Fibroblast of lung (primary cell): ENCODE measurements around the gene MIA2. TPM values are rescaled to one million over a fixed set of nuclear protein-coding genes. Genes with fewer than 3 reads are reported as not detected.
A peak's percentile ranks its signal among the peaks of the same experiment; 100 is the strongest.

Experiments
- DNase-seq, 2 donors: peaks; one replicate each; pipeline versions ENCODE4 v3.0.0 to v3.0.0-alpha.2; 2010; ENCODE audit warnings: low read depth in 2 of 2
- H2AFZ ChIP-seq: 2 replicates; pipeline ENCODE4 v1.5.1; 2012; ENCODE audit warnings: low read length, control low read depth, inconsistent platforms
- H3K27ac ChIP-seq: 2 replicates; pipeline ENCODE4 v1.5.1; 2011; ENCODE audit warnings: low read length, control low read depth; ENCODE audit not compliant: insufficient read depth
- H3K27me3 ChIP-seq: 2 replicates; pipeline ENCODE4 v1.5.1; 2011; ENCODE audit warnings: mild to moderate bottlenecking, low read length; ENCODE audit not compliant: control insufficient read depth, insufficient read depth
- H3K36me3 ChIP-seq: 2 replicates; pipeline ENCODE4 v1.5.1; 2011; ENCODE audit warnings: low read length; ENCODE audit not compliant: control insufficient read depth, insufficient read depth
- H3K4me1 ChIP-seq: 2 replicates; pipeline ENCODE4 v1.5.1; 2011; ENCODE audit warnings: low read length; ENCODE audit not compliant: control insufficient read depth, insufficient read depth; ENCODE audit errors: extremely low read depth
- H3K4me2 ChIP-seq: 2 replicates; pipeline ENCODE4 v1.5.1; 2011; ENCODE audit warnings: low read length, control low read depth; ENCODE audit not compliant: insufficient read depth; ENCODE audit errors: extremely low read depth
- H3K4me3 ChIP-seq, 4 experiments: fragments of 200-600 bp in 1 of 4; sonication (generic) in 1 of 4; replicated peaks in 1 of 4; 2 replicates each; pipeline ENCODE4 v1.5.1; 2011 to 2016; ENCODE audit warnings: low read length in 4 of 4, low read depth in 3 of 4, mild to moderate bottlenecking in 3 of 4, control low read depth in 2 of 4, inconsistent platforms in 1 of 4, mixed read lengths in 1 of 4; ENCODE audit not compliant: insufficient read depth in 1 of 4; ENCODE audit errors: control extremely low read depth in 1 of 4
- H3K79me2 ChIP-seq: 2 replicates; pipeline ENCODE4 v1.5.1; 2012; ENCODE audit warnings: mild to moderate bottlenecking, low read length, inconsistent platforms; ENCODE audit not compliant: control insufficient read depth, insufficient read depth
- H3K9ac ChIP-seq: 2 replicates; pipeline ENCODE4 v1.5.1; 2011; ENCODE audit warnings: mild to moderate bottlenecking, low read length, control low read depth; ENCODE audit not compliant: insufficient read depth
- H3K9me3 ChIP-seq: 2 replicates; pipeline ENCODE4 v1.5.1; 2012; ENCODE audit warnings: low read depth, low read length; ENCODE audit not compliant: control insufficient read depth, insufficient read depth
- H4K20me1 ChIP-seq: 2 replicates; pipeline ENCODE4 v1.5.1; 2011; ENCODE audit warnings: low read length; ENCODE audit not compliant: control insufficient read depth, insufficient read depth; ENCODE audit errors: extremely low read depth
- CTCF ChIP-seq, 2 donors: IDR thresholded peaks in 1 of 2; conservative IDR thresholded peaks in 1 of 2; 1 replicate in 1 of 2; 2 replicates in 1 of 2; pipeline ENCODE4 v1.5.1; 2011 to 2012; ENCODE audit warnings: low read length in 2 of 2, control low read depth in 1 of 2, inconsistent platforms in 1 of 2, low read depth in 1 of 2, mild to moderate bottlenecking in 1 of 2
- EZH2 ChIP-seq: IDR thresholded peaks from 2 replicates; pipeline ENCODE4 v1.5.1; 2012; ENCODE audit warnings: low read length, control low read depth, mild to moderate bottlenecking; ENCODE audit errors: missing control alignments
- polyA plus RNA-seq, 2 donors: library from polyadenylated mRNA; depleted of rRNA in 1 of 2; stranded (reverse) in 1 of 2; unstranded in 1 of 2; fragments of >200 nt; gene quantifications; 2 replicates each; pipeline ENCODE4 v1.2.1, GENCODE V29; 2011 to 2012; ENCODE audit warnings: missing spikeins in 1 of 2
- total RNA-seq: library from RNA; depleted of rRNA; stranded (reverse); fragments of >200 nt; gene quantifications from 2 replicates; pipeline ENCODE4 v1.2.1, GENCODE V29; 2014

Gene MIA2
- total and polyA plus RNA-seq, 2 donors (not counting 1 experiment from before 2014, with no cell fraction given), result 9.7 to 15.0 TPM

GRCh38 chr14:39217214-39217879 is 16.4 kb upstream of the MIA2 start:
- Histone ChIP-seq H3K9me3 (no peaks in the 10 kb centered on the region), H3K4me3 (no peak overlapping the region), H3K27ac (no peak overlapping the region), H3K27me3 (no peaks in the 10 kb centered on the region), H2AFZ (no peak overlapping the region), H3K36me3 (no peaks in the 10 kb centered on the region), H3K4me1 (no peaks in the 10 kb centered on the region), H3K9ac (no peak overlapping the region), H3K79me2 (no peaks in the 10 kb centered on the region), H3K4me2 (no peak overlapping the region), H4K20me1 (no peaks in the 10 kb centered on the region)
- no peak for DNase-seq
- TF ChIP-seq EZH2 (no peak), CTCF (conservative IDR thresholded peaks at IDR 0.05 in 1 of 2, IDR thresholded peaks at IDR 0.05 in 1 of 2; ENCODE audit: low read depth in 1 of 2, low read length in 2 of 2) (no peak)

GRCh38 chr14:39218171-39218769 is 15.4 kb upstream of the MIA2 start:
- no peak overlapping the region for H2AFZ ChIP-seq

More at GRCh38 chr14:39218171-39218769, 15.4 kb upstream of the MIA2 start:
- DNase-seq, result peak in 1 of 2 donors; percentile 64
- Histone ChIP-seq H3K9me3 (no peaks in the 10 kb centered on the region), H3K4me1 (no peaks in the 10 kb centered on the region), H3K4me3 (no peak overlapping the region), H3K79me2 (no peaks in the 10 kb centered on the region), H3K27me3 (no peaks in the 10 kb centered on the region), H3K9ac (no peak overlapping the region), H4K20me1 (no peaks in the 10 kb centered on the region), H3K36me3 (no peaks in the 10 kb centered on the region), H3K27ac (no peak overlapping the region), H3K4me2 (no peak overlapping the region)
- TF ChIP-seq EZH2, result no peak
- no peak for TF ChIP-seq CTCF (conservative IDR thresholded peaks at IDR 0.05 in 1 of 2, IDR thresholded peaks at IDR 0.05 in 1 of 2; ENCODE audit: low read depth in 1 of 2, low read length in 2 of 2)
